Dermis microvascular lymphatic vessel endothelial cell (primary cell): ENCODE data around the gene ZNF319. TPM values are rescaled to one million over a fixed set of nuclear protein-coding genes. Genes with fewer than 3 reads are reported as not detected.

Experiments
- DNase-seq, 2 donors: peaks; one replicate each; pipeline versions ENCODE4 v3.0.0 to v3.0.0-alpha.2; 2010; ENCODE audit warnings: low read depth in 2 of 2
- total RNA-seq: library from RNA; depleted of rRNA; stranded (reverse); fragments of >200 nt; gene quantifications from 2 replicates; pipeline ENCODE4 v1.2.1, GENCODE V29; 2014

The ZNF319 gene
- total RNA-seq, 1 donor from 2014 or later, result 2.2 TPM

DNA sequence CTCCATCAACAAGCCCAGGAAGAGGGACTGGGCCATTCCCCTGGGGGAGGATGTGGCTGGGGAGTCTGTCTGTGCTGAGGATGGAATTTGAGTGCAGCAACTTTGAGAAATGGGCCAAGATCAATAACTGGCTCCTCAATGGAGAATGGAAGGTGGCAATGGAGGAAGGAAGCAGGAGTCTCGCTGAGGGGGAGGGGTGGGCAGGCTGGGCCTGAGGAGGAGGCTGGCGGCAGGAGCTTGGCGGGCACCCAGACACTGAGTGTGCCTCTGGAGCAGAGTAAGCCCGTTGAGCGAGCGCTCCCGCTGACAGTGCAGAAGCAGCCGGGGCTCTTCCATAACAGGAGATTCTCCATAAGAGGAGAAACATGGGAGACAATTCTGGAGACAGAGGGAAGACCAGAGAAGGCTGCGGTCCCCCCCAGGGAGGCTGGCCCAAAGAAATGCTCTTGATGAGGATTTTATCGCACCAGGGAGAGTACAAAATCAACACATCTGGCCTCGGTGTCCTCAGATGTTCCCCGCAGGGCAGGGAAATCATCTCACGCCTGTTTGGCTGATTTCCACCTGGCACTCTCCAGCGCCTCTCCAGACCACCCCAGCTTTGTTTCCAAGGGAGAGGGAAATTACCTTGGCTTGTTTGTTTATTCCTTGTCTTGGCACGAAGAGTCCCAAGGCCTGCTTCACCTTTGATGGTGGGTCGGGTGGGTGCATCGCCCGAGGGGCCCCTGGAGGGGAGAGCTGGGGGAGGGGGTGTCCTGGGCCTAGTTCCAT, 22.3 kb upstream of the ZNF319 start:
- DNase-seq, result peak in 1 of 2 donors; percentile 42

DNA sequence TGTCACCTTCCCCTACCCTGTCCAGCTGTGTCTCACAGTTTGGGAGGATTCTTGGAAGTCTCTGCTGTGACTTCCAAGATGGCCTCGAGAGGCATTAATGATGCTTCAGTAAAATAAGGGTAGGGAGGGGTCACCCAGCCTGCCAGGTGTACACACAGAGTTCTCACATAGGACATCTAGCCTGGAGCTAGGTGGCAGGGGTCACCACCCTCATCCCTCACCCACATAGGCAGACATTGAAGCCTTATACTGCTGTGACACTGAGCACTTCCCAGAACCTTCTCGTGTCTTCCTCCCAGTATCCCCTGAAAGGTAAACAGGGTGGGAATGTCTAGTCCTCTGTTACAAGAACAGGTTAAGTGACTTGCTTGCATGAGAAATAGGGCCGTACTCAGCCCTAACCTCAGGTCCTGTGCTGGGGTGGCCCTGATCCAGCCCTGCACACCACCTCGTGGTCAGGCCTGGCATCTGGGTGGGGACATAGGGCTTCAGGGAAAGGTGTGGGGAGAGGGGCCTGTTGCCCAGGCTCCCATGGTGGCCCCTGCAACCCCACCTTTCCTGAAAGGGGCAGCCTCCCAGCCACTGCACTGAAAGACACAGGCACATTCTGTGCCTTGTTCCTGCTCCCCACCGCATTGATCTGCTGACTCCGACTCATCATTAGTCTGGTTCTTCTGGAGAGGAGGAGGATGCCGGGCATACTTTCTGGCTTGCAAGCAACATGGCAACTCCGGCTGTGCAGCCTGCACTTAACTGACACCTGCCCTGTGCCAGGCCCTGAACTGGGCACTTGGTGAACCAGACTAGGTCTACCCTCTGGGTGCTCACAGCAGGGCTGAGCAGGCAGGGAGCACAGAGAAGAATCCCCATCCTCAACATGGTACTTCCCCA, 21.4 kb upstream of the ZNF319 start:
- DNase-seq, result no peak

DNA sequence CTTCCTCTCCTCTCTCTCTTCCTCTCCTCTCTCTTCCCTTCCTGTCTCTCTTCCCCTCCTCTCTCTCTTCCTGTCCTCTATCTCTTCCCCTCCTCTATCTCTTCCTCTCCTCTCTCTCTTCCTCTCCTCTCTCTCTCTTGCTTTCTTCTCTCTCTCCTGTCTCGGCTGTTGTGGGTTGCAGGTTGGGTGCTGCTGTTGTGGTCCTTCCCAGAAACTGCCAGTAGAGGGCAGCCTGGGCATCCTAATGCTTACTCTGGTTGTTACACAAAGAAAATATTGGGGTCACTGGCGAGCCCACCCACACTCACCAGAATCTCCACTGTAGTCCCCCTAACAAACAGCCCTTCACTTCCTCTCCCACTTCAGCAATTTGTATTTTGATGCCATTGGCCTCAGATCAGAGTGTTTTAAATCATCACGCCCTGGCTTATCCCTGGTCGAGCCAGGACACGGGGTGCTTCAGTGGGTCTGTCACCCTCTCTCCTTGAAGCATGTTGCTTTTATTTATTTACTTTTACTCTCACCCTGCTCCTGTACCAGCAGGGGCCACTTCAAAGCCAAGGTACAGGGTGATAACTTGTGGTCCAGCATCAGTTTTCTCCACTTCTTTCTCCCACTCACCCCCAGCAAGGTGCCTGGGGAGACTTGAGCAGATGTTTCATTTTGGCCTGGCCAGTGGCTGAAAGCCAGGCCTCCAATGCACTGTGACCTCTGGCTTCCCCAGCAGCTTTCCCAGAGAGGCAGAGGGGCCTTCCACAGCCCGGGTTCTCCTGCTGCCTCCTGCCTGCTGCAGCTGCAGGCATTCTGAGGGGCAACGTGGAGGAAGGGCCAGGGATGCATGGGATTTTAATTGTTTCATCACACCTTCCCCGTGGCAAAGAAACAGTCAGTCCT, 20.4 kb upstream of the ZNF319 start:
- DNase-seq, result peak in 1 of 2 donors; percentile 50

DNA sequence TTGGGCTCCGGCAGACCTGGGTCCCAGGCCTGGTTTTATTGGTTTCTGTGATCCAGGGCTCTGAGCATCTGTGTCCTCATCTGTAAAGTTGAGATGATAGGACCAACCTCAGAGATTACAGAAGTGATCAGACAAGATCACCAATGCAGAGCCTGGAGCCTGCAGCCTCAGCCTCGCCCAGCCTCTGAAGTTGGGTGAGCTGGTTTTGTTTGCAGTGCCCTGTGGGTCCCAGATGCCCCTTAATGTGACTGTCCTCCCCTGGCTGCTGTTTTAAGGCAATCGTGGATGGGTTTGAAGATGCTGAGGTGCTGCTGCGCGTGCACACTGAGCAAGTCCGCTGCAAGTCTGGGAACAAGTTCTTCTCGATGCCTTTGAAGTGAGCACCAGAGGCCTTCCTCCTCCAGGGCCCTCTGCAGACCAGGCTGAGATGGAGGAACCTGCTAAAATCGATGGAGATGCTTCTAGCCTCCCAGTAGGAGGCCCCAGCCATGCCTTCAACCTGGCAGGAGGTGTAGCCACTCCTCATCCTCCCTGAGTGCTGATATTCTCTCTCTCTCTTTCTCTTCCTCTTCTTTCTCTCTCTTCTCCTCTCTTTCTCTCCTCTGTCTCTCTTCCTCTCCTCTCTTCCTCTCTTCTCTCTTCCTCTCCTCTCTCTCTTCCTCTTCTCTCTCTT, 19.5 kb upstream of the ZNF319 start:
- DNase-seq, result no peak

DNA sequence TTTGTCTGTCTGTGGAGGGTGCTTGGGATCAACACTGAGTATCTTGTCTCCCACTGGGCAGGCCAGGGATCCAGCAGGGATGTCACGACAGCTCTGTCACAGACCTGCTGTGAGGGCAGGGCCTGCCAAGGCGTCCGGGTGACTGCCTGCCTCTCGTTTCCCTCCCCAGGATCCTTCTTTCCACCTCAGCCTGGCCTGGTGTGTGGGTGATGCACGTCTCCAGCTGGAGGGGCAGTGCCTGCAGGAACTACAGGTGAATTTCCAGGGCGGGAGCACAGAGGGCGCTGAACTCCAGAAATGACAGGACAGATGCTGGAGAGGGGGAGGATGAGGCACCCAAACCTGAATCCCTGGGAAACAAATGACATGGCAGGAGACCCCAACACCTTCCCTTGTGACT, 18.3 kb upstream of the ZNF319 start:
- DNase-seq, result no peak

DNA sequence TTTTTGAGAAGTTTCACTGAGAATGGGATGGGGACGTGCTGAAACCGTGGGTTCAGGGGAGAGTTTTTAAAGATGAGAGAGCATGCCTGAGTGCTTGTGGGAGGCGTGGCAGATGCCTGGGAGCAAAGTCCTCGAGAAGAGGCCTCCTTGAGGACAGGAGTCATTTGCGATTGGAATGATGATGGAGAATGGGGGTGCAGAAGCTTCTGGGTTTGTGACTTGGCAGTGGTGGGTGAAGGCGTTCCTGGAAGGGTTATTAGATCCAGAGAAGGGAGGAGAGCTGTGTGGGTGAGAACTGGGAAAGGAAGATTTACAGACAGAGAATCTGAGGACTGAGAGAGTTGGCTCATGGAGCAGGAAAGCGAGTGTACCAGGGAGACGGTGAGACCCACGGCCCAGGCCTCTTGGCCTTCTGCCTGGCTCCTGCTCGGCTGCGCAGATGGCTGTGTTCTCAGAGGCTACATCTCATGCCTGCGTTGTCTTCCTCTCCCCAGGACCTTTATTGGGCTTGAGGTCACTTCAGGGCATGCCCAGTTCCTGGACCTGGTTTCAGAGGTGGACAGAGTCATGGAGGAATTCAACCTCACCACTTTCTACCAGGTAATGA, 16.5 kb upstream of the ZNF319 start:
- DNase-seq, result no peak

DNA sequence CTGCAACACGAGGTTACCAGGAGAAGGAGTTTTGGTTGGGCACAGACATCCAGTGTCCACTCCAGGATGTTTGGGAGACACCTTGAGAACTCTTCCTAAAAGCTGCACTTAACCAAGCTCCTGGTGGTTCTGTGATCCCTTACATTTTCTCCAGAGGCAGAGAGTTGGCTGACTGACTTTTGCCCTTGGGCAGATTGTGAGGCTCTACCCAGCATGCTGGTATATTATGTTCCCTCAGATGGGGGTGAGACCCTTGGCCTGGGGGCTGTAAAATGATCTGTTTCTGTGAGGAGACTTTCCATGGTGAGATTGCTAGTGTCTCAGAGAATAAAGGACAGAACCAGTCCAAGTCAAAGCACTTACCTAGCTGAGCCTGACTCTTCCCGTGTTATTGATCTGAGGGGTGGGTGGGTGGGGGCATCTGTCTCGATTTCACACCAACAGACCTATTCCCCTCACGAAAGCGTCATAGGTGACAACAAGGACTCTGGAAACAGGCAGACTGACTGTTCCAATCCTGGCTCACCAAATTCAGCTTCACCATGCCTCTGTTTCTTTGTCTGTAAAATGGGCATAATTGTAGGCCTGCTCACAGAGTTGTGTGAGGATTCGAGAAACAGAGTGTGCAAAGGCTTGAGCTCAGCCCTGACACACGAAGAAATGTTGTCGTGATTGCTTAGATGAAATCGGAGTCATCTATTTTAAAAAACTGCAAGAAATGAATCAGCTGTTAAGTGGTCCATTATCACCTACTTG, 12.9 kb upstream of the ZNF319 start:
- no peak for DNase-seq

DNA sequence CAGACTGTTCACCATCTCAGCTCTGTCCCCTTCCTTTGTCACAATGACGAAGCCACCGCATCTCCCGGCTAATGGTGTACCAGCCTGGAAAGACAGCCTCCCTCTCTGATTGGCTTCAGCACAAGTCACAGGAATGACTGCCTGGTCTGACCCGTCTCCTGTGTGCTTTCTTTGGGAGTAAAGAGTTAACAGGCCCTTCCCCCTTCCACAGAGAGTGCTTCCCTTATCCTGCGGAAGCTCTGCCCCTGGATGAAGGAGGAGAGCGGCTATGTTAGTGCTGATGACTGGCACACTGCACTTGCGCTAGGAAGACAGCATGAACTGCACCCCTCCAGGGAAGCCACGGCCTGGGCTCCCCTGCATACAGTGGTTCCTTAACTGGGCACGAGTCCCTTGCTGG, 12.0 kb upstream of the ZNF319 start:
- DNase-seq, result no peak

DNA sequence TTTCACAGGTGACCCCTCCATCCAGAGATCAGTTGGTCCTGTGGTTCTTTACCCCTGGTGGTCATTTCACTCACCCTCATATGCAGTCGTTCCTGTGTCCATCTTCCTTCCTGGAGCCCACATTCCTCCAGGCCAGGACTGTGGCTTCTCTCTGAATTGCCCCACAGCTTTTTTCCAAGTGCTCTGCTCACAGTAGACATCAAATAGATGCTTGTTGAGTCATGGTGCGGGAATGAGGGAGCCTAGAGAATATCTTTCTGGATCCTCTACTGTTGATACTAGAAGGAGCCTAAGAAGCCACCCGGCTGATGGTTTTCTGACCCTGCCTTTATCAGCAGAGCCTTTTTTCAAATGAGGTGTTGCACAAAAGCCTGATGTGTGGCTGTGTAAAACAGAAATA, 11.2 kb upstream of the ZNF319 start:
- no peak for DNase-seq

DNA sequence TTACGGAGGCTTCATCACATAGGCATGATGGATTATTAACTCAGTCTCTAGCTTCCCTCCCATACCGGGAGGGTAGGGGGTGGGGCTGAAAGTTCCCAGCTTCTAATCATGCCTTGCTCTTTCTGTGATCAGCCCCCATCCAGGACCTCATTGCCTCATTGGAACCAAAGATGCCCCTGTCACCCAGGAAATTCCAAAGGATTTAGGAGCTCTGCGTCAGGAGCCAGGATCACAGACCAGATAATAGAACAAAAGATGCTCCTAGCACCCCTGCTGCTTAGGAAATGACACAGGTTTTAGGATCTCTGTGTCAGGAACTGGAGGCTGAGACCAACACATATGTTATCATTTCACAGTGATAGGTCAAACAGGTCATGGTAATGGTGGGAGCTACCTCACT, 10.4 kb upstream of the ZNF319 start:
- no peak for DNase-seq

DNA sequence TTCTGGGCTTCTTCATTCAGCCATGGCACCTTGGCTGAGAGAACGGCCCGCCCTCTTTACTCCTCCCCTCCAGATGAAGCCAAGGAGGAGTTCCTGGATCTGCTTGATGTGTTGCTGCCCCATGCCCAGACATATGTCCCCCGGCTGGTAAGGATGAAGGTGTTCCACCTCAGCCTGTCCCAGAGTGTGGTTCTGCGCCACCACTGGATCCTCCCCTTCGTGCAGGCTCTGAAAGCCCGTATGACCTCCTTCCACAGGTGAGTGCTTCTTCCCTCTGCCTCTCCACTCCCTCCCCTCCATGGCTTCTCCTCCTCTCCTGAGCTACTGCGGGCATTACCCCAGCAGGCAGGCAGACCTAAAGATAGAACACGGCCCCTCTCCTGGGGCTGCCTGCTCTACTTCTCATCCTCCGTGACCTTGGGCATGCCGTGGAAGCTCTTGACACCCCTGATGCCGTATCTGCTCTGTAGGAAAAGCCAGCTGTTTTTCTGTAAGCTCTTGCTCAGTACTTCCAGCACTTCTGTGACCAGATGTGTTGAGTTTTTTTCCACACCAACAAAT, 9.5 kb upstream of the ZNF319 start:
- no peak for DNase-seq

DNA sequence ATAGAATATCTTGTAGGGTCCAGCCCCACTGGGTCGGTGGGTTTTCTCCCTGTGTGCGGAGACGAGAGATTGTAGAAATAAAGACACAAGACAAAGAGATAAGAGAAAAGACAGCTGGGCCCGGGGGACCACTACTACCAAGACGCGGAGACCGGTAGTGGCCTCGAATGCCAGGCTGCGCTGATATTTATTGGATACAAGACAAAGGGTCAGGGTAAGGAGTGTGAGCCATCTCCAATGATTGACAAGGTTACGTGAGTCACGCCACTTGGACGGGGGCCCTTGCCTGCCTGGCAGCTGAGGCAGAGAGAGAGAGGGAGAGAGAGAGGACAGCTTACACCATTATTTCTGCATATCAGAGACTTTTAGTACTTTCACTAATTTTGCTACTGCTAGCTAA, 4.3 kb upstream of the ZNF319 start:
- peak in 1 of 2 donors; percentile 55 for DNase-seq

DNA sequence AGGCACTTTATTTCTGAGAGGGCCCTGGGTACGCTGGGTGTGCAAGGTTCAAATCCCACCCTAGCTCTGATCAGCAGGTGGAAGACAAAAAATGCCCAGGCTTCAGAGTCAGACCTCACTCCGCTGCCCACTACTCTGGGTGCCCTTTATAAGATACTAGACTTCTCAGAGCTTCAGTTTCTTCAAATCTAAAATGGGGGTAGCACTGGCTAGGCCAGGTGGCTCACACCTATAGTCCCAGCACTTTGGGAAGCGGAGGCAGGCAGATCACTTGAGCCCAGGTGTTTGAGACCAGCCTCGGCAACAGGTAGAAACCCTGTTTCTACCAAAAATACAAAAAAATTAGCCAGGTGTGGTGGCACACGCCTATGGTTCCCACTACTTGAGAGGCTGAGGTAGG, 2.5 kb upstream of the ZNF319 start:
- DNase-seq, result no peak

DNA sequence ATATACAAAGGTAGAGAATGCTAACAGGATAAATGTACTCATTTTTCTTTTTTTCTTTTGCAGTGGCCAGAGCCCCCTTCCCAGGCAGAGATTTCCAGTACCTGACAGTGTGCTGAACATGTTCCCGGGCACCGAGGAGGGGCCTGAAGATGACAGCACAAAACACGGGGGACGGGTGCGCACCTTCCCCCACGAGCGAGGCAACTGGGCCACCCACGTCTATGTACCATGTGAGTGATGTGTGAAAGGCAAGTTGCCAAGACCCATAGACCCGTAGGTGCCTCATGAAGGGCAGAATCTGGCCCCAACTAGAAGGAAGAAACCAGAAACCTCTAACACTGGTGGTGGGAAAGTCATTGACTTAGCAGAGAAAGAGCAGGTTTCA, 1.9 kb upstream of the ZNF319 start:
- DNase-seq, result no peak

DNA sequence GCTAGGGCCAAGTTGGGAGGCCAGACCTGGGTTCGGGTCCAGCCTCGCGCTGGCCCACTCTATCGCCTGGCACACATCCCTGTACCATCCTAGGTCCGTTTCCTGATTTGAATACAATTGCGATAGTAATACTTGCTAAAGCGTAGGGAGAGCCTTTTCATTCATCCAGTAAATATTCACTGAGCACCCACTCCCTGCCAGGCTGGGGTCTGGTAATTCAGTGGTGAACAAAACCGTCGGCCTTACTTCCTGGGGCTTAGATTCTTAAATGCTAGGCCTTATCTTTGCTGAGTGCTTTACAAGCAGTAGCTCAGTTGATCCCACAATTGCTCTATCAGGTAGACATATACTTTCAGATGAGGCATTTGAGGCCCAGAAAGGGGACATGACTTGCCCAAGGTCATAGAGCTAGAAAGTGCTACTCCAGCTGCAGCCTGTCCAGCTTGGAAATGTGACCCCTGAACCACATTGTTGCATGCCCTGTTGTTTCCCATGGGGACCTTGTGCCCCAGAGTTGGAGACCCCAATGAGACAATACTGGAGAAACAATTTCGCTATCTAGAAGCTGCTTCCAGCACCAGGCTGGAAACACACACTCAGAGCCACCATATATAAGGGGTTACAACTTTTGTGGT, 1.4 kb upstream of the ZNF319 start:
- DNase-seq, result no peak

DNA sequence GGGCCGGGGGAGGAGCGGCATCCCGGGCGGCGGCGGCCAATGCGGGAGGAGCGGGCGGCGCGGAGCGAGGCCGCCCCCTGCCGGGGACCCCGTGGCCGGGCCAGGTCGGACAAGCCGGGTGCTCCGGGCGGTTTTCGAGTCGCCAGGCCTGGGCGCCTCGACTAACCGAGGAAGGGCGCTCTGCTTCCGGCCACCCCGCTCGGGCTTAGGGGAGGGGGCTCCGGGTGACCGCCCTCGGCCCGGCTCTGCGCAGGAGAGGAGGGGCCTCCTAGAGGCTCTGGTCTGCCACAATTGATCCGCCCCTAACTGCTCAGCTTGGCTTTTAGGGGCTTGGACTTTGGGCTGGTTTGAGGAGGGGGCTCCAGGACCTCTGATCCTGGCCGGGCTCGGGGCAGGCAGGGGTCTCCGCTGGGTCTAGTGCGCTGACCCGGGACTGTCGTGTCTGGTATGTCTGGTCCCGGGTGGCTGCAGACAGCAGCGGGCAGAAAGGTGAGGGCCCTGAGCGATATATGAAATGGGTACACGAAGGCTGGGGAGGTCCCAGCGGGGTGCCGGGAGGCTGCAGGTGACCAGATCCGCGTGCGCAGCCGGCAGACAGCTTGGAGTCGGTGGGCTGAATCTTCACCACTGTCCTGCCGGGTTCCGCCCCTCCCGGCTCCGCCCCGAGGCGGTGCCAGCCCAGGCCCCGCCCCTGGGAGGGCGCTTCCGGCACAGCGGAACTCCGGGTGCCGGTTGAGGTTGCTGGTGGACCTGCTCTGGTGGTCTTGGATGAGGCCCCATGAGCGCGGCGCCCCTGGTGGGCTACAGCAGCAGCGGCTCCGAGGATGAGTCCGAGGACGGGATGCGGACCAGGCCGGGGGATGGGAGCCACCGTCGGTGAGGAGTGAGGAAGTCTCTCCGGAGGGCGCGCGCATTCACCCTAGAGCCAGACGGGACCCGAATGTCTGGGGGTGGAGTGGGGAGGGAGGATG, 519 bp upstream of the ZNF319 start, which contains the start of gene USB1:
Gene USB1 (plus strand): TSS at position 702 of the 971 bp plus-strand sequence. CDS start 77 bp downstream, at position 779.
- DNase-seq, result peak; percentile 57 to 78

DNA sequence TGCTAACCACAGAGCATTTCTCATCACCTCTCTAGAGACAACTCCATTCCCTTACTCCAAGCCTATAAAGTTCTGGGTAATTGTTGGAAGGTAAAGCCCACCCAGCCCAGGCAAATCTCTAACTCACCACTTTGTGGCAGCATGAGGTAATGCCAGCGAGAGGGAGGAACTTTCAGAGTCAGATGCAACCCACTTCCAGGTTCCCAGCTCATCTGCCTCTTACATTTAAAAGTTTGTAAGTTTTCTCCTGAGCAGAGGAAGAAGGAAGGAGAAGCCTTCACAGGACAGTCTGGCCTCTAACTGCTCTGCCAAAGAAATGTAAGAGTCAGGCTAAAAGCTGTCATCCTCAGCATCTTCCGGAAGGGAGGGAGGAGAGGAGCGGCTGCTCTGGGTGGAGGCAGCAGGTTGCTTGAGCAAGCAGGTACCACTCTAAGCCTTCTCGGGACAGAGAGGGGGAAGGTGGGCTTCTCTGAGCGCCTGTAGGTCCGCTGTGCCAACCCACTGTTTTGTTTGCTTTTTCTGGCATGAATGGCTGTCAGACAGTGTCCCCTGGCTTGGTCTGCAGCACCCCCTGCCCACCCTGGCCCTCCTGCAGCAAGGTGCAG, 1.0 kb downstream of the ZNF319 start:
- peak in 1 of 2 donors; percentile 35 for DNase-seq

DNA sequence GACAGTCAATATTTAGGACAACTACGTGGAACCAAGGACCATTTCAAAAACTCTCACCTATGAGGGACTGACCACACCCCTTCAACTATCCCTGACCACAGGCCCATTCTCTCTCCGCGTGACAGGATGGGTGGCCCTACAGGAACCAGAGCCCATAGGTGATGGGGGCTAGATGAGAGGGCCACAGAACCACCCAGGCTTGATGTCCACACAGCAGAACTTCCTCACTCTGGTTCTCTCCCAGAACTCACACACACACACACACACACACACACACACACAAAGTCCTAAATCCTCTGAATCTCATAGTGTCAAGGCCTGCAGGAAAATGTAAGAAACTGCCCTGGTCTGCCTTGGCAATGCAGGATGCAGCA, 1.5 kb downstream of the ZNF319 start:
- no peak for DNase-seq
